MCF 10A (cell line): Measurements from ENCODE around the gene OR10G3. TPM values are rescaled to one million over a fixed set of nuclear protein-coding genes. Genes with fewer than 3 reads are reported as not detected.
"Not testable (repeated sequence)": the region's sequence is repeated elsewhere in the genome, so short reads cannot be mapped to it uniquely, and the experiment has no call there.

Experiments
- BruUV-seq: library from RNA; stranded (reverse); fragments of 400-500 nt; replicated peaks from 2 replicates; lab custom pipeline; 2021; lab: Mats Ljungman, UMichigan
- CTCF ChIA-PET: fragments of 300-600 bp; sonication (Branson Sonifier 250); formaldehyde crosslinking; extraction: SDS; loops from one replicate; lab custom pipeline; 2021; ENCODE audit warnings: antibody characterized with exemption, inconsistent platforms; lab: Yijun Ruan, JAX
- POLR2A ChIA-PET: fragments of 300-600, 350-650 bp; sonication (Branson Sonifier 250); formaldehyde crosslinking; extraction: SDS; loops from one replicate; lab custom pipeline; 2020; ENCODE audit warnings: antibody characterized with exemption, inconsistent platforms; lab: Yijun Ruan, JAX
- DNase-seq: peaks from one replicate; pipeline ENCODE4 v3.0.0-alpha.2; 2018; ENCODE audit not compliant: unreplicated experiment
- H3K27ac Mint-ChIP-seq: one replicate; pipeline ENCODE4 v1.8.0; 2022; ENCODE audit warnings: mild to moderate bottlenecking, low read depth, mixed read lengths; ENCODE audit not compliant: unreplicated experiment
- H3K27me3 Mint-ChIP-seq: one replicate; pipeline ENCODE4 v1.8.0; 2022; ENCODE audit warnings: mixed read lengths; ENCODE audit not compliant: insufficient read depth, unreplicated experiment
- H3K36me3 Mint-ChIP-seq: one replicate; pipeline ENCODE4 v1.8.0; 2022; ENCODE audit warnings: mild to moderate bottlenecking, moderate library complexity, mixed read lengths; ENCODE audit not compliant: insufficient read depth, unreplicated experiment
- H3K4me1 Mint-ChIP-seq: one replicate; pipeline ENCODE4 v1.8.0; 2022; ENCODE audit warnings: mixed read lengths; ENCODE audit not compliant: insufficient read depth, unreplicated experiment
- H3K4me3 Mint-ChIP-seq: one replicate; pipeline ENCODE4 v1.8.0; 2022; ENCODE audit warnings: mild to moderate bottlenecking, moderate library complexity, mixed read lengths; ENCODE audit not compliant: unreplicated experiment
- H3K9me3 Mint-ChIP-seq: one replicate; pipeline ENCODE4 v1.8.0; 2022; ENCODE audit warnings: mixed read lengths; ENCODE audit not compliant: unreplicated experiment
- CTCF ChIP-seq: fragments of 200-600 bp; IDR thresholded peaks from one replicate; pipeline ENCODE4 v1.8.0; 2022; ENCODE audit warnings: antibody characterized with exemption, mild to moderate bottlenecking; ENCODE audit not compliant: unreplicated experiment
- intact Hi-C: fragments of 100-400 bp; cut with micrococcal nuclease; formaldehyde crosslinking; loops from 2 replicates; pipeline ENCODE4 v1.14.1; 2022
- total RNA-seq: library from RNA; stranded (reverse); gene quantifications from 2 replicates; pipeline ENCODE4 v1.2.3, GENCODE V29; 2022

OR10G3 gene
- total RNA-seq, 1 experiment from 2014 or later = not detected

- Mint-ChIP-seq H3K4me3 (no peak overlapping the region), H3K4me1 (peaks cover 7% of the 10 kb centered on the region), H3K27ac (no peak overlapping the region), H3K27me3 (no peaks in the 10 kb centered on the region), H3K36me3 (no peaks in the 10 kb centered on the region), H3K9me3 (no peaks in the 10 kb centered on the region)
- no TSS peak for BruUV-seq
- CTCF ChIA-PET = interaction anchor here (0.5 to 6.3 kb wide), 28 partner anchors 9 to 747 kb away, joined by 3 to 88 read pairs (median 3); partner anchors contain the start of genes CHD8, METTL3, RAB2B and TOX4
- POLR2A ChIA-PET = interaction anchor here (0.9 to 2.6 kb wide), 4 partner anchors 21 to 79 kb away, joined by 3 to 16 read pairs (median 9); partner anchors contain the start of genes METTL3 and TOX4
- intact Hi-C loops = loop anchor here (1.0 to 10.0 kb wide), 7 partner anchors 44 to 489 kb away; partner anchors contain the start of genes CHD8, METTL3, RAB2B and TOX4
- no peak for DNase-seq
- TF ChIP-seq CTCF = no peak
Measured at GRCh38 chr14:21556378-21557083, 23.3 kb downstream of the OR10G3 start.

GRCh38 chr14:21553266-21553665 lies 26.6 kb downstream of the OR10G3 start:
- POLR2A ChIA-PET = interaction anchor here (0.6 kb wide), 1 partner anchor 14 kb away, joined by 3 read pairs; no protein-coding TSS in a partner anchor
- TF ChIP-seq CTCF = no peak
- Mint-ChIP-seq H3K27ac (no peak overlapping the region), H3K4me1 (peaks cover 7% of the 10 kb centered on the region), H3K36me3 (no peaks in the 10 kb centered on the region), H3K4me3 (no peak overlapping the region), H3K27me3 (no peaks in the 10 kb centered on the region), H3K9me3 (no peaks in the 10 kb centered on the region)
- intact Hi-C loops = loop anchor here (10.0 kb wide), 2 partner anchors 148 to 308 kb away; no protein-coding TSS in a partner anchor
- CTCF ChIA-PET = interaction anchor here (0.7 to 3.3 kb wide), 3 partner anchors 28 to 837 kb away, joined by 3 to 20 read pairs (median 4); no protein-coding TSS in a partner anchor
- no TSS peak for BruUV-seq
- no peak for DNase-seq

- intact Hi-C loops, H3K9me3 Mint-ChIP-seq, DNase-seq, H3K27ac Mint-ChIP-seq, H3K36me3 Mint-ChIP-seq, POLR2A ChIA-PET, H3K4me1 Mint-ChIP-seq, BruUV-seq, H3K27me3 Mint-ChIP-seq, H3K4me3 Mint-ChIP-seq: not testable (repeated sequence)
- CTCF ChIA-PET = interaction anchor here (0.7 to 1.5 kb wide), 2 partner anchors 12 to 30 kb away, joined by 3 to 5 read pairs; no protein-coding TSS in a partner anchor
Measured at GRCh38 chr14:21544588-21544987, 35.3 kb downstream of the OR10G3 start.

GRCh38 chr14:21543963-21544362 lies 35.9 kb downstream of the OR10G3 start:
- Mint-ChIP-seq H3K27ac (no peak overlapping the region), H3K4me3 (no peak overlapping the region)
- no TSS peak for BruUV-seq

More at GRCh38 chr14:21543963-21544362, 35.9 kb downstream of the OR10G3 start:
- H3K27me3 Mint-ChIP-seq = peaks cover 10% of the 10 kb centered on the region
- H3K9me3 Mint-ChIP-seq = no peaks in the 10 kb centered on the region
- no peak for TF ChIP-seq CTCF
- intact Hi-C loops = no loop called here
- CTCF ChIA-PET = no interaction called here
- POLR2A ChIA-PET = no interaction called here
- DNase-seq = no peak
- no peaks in the 10 kb centered on the region for H3K4me1 Mint-ChIP-seq
- no peaks in the 10 kb centered on the region for H3K36me3 Mint-ChIP-seq
